NOMO-1 treated with DMSO at 0.1 percent for 48 hours (cell line): Measurements from ENCODE around the gene FGFR4.

Source experiments
- DNase-seq: peaks from one replicate; lab custom pipeline; 2025; ENCODE audit not compliant: unreplicated experiment; lab: John Stamatoyannopoulos, UW

FGFR4 gene

DNA sequence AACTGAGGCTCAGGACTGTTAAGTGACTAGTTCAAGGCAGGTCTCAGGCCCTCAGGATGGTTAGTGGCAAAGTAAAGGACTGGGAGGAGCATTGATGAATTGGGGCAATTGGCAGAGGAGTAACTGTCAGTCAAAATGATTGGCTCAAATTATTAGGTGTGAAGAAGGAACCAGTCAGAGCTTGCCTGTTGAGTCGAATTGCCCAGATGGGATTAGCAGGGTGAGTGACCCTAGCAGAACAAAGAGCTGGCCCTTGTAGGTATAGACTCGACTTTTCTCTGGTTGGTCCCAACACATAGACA, 44.3 kb downstream of the FGFR4 start:
- no peak for DNase-seq

GRCh38 chr5:177131352-177132135, 44.8 kb downstream of the FGFR4 start:
- no peak for DNase-seq

- DNase-seq = no peak
Measured at GRCh38 chr5:177132136-177133095, 45.7 kb downstream of the FGFR4 start.

DNA sequence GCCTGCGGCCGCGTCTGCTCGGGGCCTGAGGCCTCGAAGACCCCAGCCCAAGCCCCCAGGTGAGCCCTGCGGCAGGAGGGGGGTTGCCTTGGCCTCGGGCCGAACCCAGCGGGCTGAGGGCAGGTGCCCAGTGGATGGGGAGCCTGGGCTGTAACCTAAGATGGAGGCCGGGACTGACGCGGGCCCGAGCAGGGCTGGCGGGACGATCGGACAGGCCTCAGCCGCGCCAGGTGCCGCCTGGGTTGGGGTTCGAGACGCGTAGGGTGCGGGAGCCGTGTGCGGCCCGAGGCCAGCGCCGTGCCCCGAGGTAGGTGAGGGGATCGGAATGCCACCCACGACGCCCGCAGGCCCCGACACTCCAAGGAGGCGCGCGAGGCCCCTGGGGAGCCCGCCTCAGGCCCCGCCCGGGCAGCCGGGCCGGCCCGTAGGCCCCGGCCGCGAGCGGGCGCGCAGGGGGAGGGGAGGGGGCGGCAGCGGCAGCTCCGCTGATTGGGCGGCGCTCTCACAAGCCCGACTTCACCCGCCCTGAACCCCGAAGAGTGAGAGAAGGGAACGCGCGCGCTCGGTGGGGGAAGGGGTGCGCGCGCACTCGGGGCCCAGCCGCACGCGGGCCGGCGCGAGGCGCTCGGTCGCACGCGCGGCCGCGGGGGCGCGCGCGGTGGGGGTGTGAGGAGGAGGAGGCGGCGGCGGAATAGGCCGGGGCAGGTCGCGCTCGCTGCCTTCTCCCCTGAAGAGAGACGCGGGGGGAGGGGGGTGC, 46.6 kb downstream of the FGFR4 start, which contains the start of gene NSD1:
Gene NSD1, plus strand, starts transcription at position 678 of the 757 bp plus-strand sequence. CDS start 1,331 bp downstream, outside the sequence.
- DNase-seq = peak; percentile 72

DNA sequence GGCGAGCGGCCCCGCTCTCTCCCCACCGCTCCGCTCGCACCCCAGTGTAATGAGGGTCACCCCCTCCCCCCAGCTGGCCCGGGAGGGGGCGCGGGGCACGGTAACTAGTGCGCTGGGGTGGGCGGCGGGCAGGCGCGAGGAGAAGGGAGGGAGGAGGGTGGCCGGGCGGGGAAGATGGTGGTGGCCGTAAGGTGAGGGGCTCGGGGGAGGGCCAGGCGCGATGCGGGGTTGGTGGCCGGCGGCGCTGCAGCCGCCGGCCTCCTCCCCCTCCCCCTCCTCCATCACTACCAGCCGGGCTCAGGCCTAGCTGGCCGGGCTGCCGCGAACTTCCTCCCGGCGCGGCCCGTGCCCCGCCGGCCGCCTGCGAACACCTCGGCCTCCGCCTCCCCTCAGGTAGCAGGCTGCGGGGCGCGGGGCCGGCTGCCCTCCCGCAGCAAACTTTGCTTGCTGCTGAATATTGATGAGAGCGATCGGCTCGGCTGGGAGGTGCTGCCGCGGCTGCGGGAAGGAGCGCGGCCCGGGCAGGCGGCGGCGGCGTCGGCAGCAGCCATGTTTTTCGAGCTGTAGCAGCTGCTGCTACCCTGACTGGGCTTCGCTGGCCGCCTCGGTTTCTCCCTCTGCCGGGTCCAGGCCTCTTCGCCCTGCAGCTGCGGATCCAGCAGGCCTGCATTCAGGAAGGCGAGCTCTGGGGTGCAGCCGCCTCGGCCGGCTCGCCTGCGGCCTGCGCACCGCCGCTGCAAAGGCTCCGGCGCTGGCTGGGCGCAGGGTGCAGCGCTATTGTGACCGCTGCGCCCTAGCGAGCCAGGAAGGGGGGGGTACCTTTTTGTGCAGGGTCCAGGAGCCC, 47.4 kb downstream of the FGFR4 start:
- DNase-seq = peak; percentile 37

DNA sequence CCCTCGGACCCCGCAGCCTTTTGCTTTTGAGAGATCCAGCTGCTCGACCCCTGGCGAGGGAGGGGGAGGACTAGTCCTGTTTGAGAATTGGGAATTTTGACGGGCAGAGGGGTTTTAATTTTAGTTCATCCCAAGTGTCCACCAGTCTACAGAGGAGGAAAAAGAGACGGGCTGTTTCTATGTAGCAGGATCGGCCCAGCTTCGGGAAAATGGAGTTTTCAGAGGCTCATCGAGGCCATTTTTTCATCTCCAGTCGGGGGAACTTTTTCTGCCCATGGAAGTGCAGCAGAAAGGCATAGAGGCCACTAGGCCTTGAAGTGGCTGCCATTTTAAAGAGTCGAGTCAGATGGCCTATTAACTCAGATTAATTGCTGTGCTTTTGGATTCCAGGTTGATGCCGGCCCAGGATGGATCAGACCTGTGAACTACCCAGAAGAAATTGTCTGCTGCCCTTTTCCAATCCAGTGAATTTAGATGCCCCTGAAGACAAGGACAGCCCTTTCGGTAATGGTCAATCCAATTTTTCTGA, 48.0 kb downstream of the FGFR4 start:
- no peak for DNase-seq

GRCh38 chr5:177140312-177140711, 53.6 kb downstream of the FGFR4 start:
- DNase-seq = no peak

- no peak for DNase-seq
Measured at GRCh38 chr5:177141496-177141895, 54.8 kb downstream of the FGFR4 start.

DNA sequence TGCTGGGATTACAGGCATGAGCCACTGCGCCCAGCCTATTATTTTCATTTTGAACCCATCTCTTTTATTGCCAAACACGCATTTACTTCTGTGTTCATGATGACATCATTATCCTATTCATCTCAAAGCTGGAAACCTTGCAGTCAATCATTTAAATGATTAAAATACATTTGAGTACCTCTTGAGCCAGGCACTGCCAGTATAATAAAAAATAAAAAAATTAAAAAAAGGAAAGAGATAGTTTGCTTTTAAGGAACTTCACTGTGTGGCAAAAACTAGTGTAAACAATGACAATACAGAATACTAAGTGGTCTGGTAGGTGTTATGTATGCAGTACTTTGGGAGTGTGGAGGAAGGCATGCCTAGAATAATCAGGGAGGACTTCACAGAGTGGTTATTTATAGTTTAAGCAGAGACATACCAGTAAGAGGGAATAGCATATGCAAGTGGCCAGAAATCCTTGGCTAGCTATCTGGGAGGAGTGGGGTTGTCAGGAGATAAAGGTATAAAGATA, 55.4 kb downstream of the FGFR4 start:
- DNase-seq = no peak

DNA sequence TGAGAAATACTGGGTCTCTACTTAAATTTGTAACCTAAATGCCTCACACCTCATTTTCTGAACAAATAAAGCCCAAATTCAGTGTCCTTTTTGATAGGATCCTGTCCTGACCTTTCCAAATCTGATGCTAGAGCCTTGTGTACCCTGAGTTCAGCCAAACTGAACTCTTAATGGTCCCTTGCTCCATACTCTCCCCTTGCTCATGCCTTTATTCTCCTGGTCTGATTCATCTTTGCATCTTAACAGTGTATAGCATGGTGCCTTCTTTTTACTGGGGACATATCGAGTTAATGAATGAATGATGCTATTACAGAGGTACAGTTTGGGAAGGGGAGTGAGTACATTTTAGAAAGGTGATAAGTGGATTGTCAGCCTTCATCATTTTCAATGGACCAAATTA, 56.1 kb downstream of the FGFR4 start:
- DNase-seq = no peak

GRCh38 chr5:177146891-177147638, 60.4 kb downstream of the FGFR4 start:
- no peak for DNase-seq
